GM19372 (cell line): ENCODE measurements around the gene IL4I1.

Source experiments
- ATAC-seq: cut with Tn5 transposase; IDR thresholded peaks from one replicate; pipeline ENCODE4 v1.9.1; 2021; ENCODE audit warnings: mild to moderate bottlenecking, low read depth, moderate library complexity; ENCODE audit not compliant: unreplicated experiment

The IL4I1 gene

DNA sequence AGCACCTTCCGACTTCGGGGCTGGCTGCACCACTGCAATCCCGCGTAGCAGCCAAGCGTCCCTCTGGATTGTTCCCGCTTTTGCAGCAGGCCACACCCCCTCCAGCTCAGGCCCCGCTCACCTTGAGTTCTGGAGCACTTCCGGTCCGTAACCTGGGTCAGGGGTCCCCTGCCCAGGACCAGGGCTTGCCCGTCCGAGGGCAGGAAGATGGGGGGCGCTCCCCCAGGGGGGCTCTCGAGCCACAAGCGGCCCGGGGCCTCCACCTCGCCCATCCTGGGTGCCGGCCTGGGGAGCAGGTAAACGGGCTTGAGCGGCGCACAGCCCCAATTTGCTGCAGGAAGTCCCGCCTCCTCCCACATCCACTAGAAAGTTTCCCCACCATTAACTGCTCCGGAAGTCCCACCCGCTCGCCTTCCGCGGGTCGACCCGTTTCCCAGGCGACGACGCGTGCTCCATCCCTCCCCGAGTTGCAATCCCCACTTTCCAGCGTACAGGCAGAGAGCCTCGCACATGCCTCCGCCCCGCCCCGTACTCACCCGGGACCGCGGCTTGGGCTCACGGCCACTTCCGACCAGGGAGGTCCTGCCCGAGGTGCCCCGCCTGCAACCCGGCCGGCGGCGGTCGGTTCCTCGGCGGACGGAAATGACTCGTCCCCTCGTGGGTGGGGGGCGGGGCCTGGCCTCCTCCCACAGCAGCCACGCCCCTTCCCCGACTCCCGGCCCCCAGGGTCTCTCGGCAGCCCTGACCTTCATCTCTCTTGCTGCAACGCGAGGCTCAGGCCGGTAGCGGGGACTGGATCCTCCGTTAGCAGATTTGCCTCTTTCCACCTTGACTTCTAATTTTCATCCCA is 29.5 kb downstream of the IL4I1 start, which contains the start of gene PNKP:
Gene PNKP, minus strand, starts transcription at position 644 of the 850 bp plus-strand sequence. Its CDS starts 372 bp downstream, at position 272.
- peak; percentile 39 for ATAC-seq

DNA sequence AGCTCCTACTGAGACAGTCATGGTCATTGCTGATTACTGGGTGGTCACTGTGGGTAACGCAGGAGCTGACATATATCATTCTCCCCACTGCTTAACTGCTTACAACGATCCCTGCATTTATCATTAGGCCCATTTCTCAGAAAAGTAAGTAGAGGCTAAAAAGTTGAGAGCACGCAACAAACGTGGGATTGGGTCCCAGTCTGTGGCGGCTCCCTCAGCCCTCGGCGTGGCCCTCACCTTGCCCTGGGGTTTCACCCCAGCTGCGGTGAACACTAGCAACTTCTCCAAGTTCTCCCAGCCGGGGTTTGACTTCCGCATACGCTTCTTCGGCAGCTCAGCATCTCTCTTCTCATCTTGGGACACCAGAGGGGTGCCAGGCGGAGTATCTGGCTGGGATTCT is 31.8 kb downstream of the IL4I1 start:
- ATAC-seq = no peak

DNA sequence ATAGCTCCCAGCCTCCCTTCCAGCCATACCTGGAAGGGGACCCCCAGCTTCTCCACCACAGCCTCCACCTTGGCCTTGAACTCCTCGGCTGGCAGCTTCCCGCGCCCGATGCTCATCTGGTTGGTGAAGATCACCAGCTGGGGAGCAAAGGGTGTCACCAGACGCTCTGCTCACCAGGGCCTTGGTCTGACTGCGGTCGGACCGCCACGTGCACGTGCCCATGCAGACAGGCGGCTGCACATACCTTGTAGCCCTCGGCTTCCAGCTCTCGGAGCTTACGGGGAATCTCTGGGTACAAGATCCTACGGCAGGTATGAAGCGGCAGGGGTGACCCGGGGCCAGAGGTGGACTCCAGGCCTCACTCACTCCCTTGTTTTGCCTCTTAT is 32.8 kb downstream of the IL4I1 start:
- ATAC-seq = no peak

DNA sequence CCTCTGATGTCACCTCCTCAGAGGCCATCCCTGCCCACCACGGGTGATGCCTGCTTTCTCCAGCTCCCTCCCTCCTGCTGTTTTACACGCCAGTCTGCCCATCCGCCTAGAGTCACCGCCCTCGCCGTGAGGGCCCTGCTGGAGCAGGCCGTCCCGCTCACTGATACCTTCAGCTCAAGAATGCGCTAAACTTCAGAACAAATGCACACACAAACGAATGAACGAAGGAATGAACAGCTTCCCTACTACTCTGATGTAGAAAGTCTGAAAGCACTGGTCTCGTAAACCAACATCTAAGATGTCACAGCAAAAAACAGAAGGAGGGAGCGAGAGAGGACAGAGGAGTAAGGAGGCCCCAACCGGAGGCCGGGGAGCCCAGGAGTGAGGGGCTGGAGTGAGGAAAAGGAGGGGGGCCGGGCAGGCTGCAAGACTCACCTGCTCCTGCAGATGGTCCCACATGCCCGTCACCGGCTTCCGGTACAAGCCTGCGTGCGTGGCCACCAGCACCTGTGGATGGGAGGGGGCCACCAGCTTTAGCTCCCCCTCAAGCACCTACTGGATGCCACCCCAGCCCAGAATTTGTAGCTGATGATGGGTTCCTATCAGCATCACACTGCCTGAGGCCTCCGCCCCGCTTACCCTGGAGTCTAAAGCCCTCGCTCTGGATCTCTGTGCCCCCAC is 33.3 kb downstream of the IL4I1 start:
- ATAC-seq = no peak

DNA sequence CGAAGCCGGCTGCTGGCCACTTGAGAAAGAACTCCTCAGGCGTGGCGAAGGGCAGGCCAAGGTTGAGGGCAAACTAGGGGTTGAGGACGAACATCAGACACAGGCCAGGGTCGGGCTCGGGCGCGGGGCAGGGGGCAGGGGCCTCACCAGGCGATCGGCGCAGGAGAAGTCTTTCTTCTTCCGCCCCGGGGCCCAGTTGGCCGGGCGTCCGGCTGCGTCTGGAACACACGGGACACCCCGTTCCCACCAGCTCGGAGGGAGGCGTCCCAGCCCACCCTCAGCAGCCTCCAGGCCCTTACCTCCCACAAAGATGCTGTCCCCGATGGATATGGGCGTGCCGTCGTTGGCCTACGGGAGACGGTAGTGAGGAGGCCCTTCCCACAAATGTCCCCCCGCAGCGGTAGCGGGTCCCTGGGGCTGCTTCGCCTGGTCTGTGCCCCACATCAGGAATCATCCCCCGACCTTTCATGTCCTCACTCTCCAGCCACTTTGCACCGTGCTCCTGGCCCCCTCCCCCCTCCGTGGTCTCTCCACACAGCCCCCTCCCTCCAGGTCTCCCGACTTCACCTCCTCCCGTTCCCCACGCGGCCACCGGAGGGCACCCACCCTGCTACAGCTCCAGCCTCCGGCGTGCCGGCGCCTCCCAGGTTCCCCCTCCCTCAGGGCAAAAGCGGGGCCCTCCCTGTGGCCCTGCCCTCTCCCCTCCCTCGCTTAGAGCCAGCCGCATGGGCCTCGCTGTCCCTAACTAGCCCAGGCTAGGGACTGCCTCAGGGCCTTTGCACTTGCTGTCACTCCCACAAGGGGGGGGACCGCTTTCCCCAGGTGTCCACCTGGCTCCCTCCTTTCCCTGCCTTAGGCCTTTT is 34.1 kb downstream of the IL4I1 start:
- ATAC-seq = no peak

DNA sequence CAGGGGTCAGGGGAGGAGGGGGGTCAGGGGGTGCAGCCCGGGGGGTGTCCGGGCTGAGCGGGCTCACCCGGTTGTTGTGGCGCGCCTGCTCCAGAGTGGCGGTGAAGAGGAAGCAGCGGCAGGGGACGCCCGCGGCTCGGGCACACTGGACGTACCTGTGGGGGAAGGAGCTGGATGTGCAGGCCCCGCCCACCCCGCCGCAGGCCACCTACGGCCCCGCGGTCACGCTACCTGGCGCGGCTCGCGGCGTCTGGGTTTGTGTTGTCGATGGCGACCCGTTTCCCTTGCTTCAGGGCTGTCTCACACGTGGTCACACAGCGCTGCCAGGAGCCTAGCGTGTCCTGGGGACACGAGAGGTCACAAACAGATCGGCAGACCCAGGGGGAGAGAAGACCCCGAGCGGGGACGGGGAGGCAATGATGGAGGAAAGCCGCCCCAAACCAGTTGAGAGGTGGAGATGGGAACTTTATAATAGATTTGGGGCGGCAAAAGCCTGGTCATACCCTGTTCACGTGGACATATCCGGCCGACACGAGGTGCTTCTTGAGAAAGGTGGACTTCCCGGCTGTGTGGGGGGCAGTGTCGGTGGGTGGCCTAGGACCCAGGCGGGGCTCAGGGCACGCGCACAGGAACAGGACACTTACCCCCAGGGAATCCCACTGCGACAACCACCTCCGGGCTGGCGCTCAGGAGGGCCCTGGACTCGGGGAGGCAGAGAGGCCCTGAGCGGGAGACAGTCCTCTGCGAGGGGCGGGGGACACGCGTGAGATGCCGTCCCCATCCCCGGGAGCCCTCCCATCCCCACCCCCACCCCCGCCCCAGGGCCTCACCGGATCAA is 34.9 kb downstream of the IL4I1 start:
- ATAC-seq = no peak

DNA sequence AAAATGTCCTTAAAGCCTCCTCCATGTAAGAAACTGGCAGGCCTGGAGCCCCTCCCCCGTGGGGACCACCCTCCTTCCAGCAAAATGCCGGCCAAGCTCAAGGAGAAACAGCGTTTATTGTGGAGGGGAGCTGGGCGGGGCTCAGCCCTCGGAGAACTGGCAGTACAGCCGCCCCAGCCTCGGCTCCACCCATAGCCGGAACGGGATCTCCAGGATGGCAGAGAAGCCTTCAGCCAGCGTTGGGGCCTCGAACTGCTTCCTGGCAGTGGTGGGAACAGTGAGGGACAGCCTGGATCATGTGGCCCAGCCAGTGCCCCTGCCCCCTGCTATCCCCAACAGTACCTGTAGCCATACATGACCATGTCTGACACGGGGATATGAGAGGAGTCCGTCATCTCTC is 35.6 kb downstream of the IL4I1 start:
- ATAC-seq = no peak

DNA sequence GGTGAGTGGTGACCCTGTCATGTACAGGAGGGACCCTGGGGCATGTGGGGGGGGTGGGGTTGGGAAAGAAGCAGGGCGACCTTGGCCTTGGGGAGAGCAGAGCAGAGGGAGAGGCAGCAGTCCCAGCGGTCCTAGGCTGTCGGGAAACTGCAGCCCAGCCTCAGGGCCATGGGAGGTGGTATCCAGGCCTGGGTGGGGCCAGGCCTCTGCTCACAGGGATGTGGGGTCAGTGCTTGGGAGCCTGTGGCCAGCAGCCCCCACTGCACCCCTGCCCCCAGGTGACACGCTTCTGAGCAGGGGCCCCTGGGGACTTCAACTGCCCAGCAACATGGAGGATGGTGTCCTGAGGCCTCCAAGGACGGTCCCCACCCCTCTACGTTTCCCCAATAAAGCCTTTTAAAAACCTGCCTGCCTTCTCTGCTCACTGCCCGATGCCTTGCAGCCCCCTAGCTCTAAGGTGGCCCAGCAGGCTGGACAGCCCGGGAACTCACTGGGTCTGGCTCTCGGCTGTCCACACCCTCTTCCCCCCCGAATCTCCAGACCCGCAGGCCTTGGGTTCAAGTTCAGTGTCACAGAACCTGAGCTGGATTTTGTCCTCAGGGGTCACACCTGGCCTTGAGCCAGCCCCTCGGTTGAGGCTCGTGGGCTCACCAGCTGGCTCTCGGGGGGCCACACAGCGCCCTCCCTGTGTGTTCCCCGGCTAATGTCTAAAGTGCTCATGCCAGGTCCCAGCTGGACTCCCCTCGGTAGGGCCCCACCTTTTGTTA is 36.2 kb downstream of the IL4I1 start:
- no peak for ATAC-seq

DNA sequence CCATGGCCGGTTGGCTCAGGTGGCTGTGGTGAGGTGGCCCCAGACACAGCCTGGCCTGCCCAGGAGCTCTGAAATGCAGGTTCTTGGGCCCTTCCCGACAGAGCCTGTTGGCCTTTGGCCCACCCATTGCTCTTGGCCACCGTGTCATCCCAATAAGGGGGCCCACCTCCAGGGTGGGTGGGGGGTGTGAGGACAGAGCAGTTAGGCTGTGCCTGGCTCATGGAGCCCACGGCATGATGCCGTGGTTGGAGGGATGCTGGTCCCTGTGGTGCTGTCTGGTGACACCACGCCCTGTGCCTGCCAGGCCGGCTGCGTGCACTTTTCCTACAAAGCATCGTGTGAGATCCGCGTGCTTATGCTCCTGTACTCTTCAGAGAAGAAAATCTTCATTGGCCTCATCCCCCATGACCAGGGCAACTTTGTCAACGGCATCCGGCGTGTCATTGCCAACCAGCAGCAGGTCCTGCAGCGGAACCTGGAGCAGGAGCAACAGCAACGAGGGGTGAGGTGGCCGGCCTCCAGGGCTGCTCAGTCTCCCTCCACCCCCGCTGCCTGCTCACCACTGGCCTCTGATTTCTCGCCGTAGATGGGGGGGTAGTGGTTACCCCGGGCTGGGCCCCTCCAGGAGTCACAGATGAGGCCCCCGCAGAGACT is 36.9 kb downstream of the IL4I1 start:
- no peak for ATAC-seq

DNA sequence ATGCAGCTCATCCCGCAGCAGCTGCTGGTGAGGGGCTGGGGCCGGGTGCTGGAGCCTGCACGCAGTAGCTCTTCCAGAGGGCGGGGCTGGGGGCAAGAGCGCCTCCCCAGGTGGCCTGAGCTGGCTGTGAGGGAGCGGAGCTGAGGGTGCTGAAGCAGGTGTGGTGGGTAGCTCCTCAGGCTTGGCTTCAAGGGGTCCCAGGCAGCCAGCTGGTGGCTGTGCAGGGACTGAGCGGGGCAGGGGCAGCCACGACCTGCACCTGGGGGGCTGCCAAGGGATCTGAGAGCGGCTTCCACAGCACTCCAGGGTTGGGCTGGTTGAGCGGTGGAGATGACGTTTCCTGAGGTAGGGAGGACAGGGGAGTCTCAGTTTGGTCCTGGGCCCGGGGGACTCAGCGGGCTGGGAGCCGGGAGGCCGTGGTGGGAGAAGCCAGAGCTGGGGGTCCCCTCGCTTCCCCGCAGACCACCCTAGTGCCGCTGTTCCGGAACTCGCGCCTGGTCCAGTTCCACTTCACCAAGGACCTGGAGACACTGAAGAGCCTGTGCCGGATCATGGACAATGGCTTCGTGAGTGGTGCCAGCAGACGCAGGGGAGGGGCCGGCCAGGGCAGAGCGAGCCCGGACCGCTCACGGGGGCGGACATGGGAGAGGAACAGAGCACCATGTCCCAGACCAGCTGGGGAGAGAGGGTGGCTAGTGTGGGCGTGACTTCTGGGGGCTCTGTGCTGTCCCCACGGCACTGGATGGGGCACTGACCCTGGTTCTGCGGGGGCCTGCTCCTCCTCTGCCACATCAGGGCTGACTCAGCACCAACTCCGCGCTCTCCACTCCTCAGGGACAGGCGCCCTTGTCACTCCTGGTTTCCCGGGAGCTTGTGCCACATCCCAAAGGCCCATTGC is 38.4 kb downstream of the IL4I1 start:
- ATAC-seq = no peak

DNA sequence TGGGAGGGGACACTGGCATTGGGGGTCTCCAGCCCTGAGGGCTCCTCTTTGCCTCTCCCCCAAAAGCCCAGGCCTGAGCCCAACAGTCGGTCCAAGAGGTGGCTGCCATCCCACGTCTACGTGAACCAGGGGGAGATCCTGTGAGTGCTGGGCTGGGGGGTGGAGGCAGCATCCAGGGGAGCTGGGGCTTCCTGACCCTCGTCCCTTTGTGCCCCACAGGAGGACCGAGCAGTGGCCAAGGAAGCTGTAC is 38.9 kb downstream of the IL4I1 start:
- ATAC-seq = no peak

DNA sequence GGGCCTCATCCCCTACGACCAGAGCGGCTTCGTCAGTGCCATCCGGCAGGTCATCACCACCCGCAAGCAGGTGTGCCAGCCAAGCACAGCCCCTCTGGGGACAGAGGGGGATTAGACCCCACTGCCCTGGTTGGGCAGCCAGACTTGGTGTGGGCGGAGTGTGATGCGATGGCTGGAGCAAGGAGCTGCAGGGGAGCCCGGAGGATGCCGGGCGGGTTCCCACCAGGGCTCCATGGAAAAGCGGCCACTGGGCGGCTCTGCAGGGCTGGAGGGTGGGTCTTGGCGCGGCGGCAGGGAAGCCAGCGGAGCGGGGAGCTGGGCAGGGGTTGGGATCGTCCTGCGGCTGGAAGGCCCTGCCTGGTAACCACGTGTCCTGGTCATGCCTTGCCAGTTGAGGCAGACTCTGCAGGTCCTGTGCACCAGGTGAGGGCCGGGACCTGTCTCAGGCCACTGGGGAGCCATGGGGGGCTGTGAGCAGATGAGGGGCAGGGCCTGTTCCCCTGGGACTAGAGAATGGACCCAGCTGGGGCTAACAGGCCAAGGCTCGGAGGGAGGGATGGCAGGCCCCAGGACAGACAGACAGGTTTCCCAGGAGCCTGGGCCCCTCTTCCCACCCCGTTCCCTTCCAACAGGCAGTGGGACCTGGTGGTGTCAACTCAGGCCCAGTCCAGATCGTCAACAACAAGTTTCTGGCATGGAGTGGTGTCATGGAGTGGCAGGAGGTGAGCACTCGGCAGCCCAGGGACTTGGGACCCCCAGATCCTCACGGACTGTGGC is 39.4 kb downstream of the IL4I1 start:
- ATAC-seq = no peak

DNA sequence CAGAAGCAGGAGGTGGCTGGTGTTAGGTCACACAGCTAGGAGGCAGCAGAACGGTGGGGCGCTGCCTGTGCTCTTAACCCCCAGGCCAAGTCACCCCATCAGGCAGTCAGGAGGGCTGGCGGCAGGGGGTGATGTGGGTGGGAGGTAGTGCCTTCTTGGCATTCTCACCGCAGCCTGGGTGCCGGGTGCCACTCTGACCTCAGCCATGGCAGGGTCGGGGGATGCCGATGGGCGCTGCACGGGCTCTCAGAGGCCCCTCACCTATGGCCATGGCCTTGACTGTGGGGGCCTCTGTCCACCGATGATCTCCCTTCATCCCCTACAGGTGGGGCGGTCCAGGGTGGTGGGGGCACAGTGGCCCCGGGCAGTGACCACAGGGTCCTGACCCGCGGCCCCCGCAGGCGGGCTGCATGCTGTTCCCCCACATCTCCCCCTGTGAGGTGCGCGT is 40.1 kb downstream of the IL4I1 start:
- no peak for ATAC-seq

DNA sequence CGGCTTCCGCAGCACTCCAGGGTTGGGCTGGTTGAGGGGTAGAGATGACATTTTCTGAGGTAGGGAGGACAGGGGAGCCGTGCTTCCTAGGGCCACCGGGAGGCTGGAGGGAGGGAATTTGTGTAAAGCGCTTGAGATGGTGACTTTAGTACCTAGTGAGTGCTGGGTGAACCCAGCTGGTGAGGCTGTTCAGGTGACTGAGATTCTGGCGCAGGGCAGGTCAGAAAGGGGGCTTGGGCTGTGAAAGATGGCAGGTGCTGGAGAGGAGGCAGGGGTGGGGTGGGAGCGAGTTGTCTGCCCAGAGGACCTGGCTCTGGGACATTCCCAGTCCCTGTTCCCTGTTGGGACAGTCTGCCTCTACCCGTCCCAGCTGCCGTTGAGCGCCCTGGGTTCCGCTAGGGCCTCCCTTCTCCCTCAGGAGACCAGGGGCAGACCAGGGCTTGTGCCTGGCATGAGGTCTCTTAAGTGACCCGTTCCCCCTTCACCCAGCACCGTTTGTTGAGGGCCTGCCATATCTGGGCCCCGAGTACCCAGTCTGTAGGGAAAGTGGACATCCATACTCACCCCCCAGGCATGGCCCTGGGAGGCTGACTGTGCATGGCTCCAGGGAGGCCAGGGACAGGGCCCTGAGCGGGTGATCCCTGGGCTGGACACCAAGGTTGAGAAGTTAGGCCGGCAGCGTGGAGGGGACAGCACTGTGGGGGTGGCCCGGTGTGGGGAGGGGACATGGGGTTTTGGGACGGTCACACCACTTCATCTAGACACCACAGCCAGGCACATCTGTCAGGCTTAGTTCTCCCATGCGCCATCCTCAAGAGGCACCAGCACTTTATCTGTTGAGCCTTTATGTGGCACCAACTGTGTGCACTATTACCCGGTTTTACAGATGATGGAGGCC is 40.8 kb downstream of the IL4I1 start:
- ATAC-seq = no peak

DNA sequence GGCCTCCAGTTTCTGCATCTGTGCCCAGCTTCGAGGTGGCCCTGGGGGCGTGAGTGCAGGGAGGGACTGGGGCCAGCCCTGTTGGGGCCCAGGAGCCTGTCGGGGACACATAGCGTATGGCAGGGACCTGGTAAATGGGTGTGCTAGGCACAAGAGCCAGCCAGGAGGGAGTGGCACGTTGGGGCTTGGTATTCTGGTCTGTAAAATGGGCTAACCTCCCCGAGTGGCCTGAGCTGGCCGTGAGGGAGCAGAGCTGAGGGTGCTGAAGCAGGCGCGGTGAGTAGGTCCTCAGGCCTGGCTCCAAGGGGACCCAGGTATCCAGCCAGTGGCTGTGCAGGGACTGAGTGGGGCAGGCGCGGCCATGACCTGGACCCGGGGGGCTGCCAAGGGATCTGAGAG is 41.4 kb downstream of the IL4I1 start:
- ATAC-seq = no peak
